ENCODE data around the gene CA12.

GRCh38 chr15:63323798-63324563, 57.7 kb downstream of the CA12 start:
- no peak for TF ChIP-seq POLR2A (IDR thresholded peaks at IDR 0.05)
- TF ChIP-seq, protein P1, sequence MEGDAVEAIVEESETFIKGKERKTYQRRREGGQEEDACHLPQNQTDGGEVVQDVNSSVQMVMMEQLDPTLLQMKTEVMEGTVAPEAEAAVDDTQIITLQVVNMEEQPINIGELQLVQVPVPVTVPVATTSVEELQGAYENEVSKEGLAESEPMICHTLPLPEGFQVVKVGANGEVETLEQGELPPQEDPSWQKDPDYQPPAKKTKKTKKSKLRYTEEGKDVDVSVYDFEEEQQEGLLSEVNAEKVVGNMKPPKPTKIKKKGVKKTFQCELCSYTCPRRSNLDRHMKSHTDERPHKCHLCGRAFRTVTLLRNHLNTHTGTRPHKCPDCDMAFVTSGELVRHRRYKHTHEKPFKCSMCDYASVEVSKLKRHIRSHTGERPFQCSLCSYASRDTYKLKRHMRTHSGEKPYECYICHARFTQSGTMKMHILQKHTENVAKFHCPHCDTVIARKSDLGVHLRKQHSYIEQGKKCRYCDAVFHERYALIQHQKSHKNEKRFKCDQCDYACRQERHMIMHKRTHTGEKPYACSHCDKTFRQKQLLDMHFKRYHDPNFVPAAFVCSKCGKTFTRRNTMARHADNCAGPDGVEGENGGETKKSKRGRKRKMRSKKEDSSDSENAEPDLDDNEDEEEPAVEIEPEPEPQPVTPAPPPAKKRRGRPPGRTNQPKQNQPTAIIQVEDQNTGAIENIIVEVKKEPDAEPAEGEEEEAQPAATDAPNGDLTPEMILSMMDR (IDR thresholded peaks at IDR 0.05) = no peak

Data from Peyer's patch (tissue), 4 donors.